Measurements from ENCODE around the gene SHBG. TPM values are rescaled to one million over a fixed set of nuclear protein-coding genes. Genes with fewer than 3 reads are reported as not detected.
"Not testable (repeated sequence)": the region's sequence is repeated elsewhere in the genome, so short reads cannot be mapped to it uniquely, and the experiment has no call there.

Gene SHBG
- total RNA-seq, 1 experiment from 2014 or later = 0.20 TPM

DNA sequence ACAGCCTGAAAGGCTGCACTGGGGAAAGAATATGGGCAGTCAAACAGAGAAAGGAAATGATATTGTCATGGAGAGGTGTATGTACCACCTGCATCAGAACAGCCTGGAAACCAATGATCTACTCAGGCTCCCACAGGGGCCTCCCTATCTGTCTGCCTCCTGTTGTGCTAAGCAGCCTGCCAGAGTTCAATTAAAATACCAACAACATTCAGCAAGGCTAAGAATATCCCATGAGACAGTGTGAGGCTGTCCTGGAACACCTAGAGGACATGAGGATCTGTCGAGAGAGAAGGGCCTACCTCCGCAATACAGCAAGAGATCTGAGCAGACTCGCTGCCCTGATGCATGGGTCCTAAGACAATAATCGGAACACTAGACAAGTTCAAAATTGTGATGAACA lies 23.7 kb upstream of the SHBG start:
- no peak for DNase-seq (ENCODE audit: low read depth)
- in situ Hi-C loops (cut with HindIII; ENCODE audit: low pct_unique_long_range_greater_than_20kb, low sequenced_read_pairs) = no loop called here

DNA sequence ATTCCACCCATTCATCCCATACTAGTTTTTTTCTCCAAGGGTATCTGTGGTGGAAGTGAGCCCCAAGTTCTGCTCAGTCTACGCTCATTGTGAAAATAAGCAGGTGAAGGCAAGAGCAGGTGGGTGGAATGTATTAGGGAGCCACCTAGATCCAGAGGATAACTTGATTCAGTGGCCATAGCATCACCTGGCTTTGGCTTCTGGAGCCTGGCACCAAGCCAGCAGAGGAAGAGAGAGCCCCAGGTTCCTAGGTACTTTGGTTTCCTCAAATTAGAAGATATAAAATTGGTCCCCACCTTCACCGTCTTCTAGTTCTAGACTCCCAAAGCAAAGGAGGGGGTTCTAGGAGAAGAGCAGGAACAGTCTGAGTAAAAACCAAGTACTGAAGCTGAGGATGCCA lies 19.3 kb upstream of the SHBG start:
- in situ Hi-C loops (cut with HindIII; ENCODE audit: low pct_unique_long_range_greater_than_20kb, low sequenced_read_pairs) = no loop called here

DNA sequence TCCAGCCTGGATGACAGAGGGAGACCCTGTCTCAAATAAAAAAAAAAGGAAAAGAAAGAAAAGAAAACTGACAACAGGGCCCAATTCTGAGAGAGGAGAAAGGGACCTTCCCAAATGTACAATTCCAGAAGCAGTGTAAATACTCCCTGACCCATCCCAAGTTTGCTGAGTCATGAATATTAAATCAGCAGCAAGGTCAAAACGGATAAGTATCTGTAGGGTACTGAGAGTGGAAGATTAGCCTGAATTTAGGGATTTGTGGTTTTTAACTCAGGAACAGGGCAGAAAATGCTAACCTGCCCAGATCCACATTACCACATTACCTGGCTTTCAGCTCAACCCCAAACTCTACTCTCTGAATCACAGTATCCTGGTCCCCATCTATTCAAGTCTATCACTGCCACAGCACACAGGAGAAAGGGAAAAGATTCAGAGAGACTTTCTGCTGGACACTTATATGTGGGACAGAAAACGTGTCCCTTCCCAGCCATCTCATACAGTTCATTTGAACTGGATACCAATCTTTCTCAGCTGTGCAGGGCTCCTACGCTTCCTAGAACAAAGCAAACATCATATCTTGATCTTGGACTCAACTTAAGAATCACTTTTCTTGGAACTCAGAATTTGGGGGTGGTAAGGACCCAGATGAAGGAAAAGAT lies 18.2 kb upstream of the SHBG start:
- in situ Hi-C loops (cut with HindIII; ENCODE audit: low pct_unique_long_range_greater_than_20kb, low sequenced_read_pairs) = no loop called here
- no peak for DNase-seq (ENCODE audit: low read depth)

More for the DNA sequence above, 19.3 kb upstream of the SHBG start:
- DNase-seq (ENCODE audit: low read depth) = no peak

DNA sequence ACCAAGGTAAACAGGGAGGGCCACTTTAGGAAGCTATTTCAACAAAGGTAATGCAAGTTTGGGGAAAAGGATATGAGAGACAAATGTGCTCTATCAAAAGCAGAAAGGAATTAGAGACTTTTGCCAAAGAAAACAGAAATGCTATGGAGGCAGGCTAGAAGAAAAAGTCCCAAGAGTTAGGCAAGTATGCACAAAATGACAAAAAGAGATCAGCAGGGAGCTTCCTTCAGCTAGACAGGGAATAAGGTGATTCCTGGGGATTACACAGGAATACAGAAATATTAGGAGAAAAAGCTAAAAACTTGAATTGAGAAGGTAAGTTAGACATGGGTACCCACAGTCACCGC lies 17.7 kb upstream of the SHBG start:
- in situ Hi-C loops (cut with HindIII; ENCODE audit: low pct_unique_long_range_greater_than_20kb, low sequenced_read_pairs) = no loop called here
- no peak for DNase-seq (ENCODE audit: low read depth)

DNA sequence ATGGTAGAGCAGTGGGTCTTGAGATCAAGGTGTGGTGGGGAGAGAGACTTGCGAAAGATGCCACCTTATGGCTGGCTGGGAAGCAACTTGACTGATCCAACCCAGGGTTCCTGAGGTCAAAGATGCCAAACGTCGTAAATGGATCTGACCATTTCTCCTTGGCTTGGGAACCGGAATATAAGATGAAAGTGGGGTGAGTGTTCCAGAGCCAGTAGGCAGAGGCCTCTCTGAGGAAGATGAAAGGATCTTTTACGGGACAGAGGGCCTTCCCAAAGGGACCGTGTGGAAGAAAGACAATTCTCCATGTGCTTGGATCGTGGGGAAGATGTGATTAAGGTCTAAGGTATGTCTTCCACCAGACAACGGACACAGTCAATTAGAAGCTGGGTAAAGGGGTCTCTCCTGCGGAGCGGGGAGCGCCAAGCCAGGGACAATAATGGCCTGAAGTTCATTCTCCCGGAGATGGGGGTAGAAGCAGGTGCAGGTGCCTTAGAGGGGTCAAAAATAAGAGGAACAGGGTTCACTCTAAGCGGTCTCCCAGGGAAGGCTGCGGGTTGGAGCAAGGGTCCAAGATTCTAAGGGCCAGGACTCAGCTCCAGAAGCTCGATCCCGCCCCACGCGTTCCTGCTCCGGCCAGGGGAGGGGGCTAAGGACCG lies 16.0 kb upstream of the SHBG start:
- no peak for DNase-seq (ENCODE audit: low read depth)
- in situ Hi-C loops (cut with HindIII; ENCODE audit: low pct_unique_long_range_greater_than_20kb, low sequenced_read_pairs) = no loop called here

DNA sequence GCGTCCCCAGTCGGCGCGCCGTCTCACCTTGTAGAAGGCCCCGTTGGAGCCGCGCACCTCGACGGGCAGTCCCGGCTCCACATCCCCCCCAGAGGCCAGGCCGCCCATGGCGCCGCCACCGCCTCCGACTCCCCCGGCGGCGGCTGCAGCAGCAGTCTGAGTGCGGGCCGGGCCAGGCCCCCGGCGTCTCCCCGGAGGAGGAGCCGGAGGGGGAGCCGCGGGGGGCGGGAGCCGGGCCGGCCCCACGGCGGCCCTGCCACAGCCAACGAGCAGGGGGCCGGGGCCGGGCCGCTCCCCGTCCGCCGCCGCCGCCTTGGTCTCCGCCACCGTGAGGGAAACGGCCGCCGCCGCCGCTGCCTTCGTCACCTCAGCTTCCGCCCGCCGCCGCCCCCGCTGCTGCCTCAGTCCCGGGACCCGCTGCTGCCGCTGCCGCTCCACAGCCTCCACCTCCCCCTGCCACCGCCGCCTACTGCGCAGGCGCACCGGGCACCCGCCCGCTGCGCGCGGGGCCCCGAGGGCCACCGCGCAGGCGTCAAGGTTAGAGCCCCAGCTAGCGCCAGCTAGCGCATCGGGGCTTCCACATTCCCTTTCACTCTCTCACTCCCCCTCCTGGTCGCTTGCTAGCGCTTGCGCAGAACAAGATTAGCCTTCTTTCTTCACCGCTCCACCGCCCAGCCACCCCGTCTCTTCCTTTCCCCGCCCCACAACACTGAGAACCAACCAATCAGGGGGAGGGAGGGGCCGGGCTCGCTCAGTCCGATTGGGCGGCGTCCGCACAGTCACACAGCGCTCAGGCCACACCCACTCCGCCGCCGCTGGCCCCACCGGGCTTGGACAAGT lies 15.3 kb upstream of the SHBG start, which contains the start of gene FXR2:
Gene FXR2, minus strand, starts transcription at position 473 of the 840 bp plus-strand sequence. Its CDS starts 365 bp downstream, at position 108.
- peak; percentile 100 for DNase-seq (ENCODE audit: low read depth)
- in situ Hi-C loops (cut with HindIII; ENCODE audit: low pct_unique_long_range_greater_than_20kb, low sequenced_read_pairs) = no loop called here

DNA sequence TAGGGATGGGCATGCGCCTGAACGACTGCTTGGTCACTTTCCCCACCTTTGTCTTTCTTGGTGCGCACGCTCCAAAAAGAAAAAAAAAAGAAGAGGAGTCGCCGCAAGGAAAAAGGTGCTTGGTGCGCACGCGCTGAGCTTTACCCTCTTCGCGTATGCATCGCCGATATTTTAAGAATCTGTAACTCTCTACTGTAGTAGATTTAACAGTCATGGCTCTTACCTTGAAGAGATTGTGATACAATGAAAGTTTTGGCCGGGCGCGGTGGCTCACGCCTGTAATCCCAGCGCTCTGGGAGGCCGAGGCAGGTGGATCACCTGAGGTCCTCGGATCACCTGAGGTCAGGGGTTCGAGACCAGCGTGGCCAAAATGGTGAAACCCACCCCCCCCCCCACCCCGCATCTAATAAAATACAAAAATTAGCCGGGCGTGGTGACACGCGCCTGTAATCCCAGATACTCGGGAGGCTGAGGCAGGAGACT lies 14.6 kb upstream of the SHBG start:
- in situ Hi-C loops (cut with HindIII; ENCODE audit: low pct_unique_long_range_greater_than_20kb, low sequenced_read_pairs) = no loop called here
- no peak for DNase-seq (ENCODE audit: low read depth)

DNA sequence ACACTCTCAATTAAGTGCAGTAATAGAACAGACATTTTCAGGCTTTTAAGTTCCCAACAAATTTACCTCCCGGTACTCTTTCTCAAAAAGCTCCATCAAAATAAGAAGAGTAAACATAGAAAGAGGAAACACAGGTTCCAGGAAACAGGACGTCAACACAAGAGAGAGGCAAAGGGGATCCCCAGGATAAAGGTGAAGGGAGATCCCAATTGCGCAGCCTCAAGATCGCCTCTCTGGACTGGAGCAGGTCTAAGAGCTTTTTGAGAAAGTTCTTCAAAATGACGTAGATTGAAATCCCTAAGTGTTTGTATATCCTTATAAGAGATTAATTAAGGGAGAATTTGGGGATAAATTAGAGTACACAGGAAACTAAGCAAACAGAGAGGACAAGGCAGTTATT lies 11.3 kb upstream of the SHBG start:
- in situ Hi-C loops (cut with HindIII; ENCODE audit: low pct_unique_long_range_greater_than_20kb, low sequenced_read_pairs) = no loop called here
- DNase-seq (ENCODE audit: low read depth) = no peak

DNA sequence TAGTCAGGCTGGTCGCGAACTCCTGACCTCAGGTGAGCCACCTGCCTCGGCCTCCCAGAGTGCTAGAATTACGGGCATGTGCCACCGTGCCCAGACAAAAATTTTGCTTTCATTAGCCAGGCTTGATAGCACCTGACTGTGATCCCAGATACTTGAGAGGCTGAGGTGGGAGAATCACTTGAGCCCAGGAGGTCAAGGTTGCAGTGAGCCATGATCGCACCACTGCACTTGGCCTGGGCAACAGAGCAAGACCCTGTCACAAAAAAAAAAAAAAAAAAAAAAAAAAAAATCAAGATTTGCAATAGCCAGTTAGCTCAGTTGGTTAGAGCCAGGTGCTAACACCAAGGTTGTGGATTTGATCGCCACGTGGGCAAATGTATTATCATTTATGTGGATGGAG lies 9.1 kb upstream of the SHBG start:
- in situ Hi-C loops (cut with HindIII; ENCODE audit: low pct_unique_long_range_greater_than_20kb, low sequenced_read_pairs) = no loop called here
- no peak for DNase-seq (ENCODE audit: low read depth)

DNA sequence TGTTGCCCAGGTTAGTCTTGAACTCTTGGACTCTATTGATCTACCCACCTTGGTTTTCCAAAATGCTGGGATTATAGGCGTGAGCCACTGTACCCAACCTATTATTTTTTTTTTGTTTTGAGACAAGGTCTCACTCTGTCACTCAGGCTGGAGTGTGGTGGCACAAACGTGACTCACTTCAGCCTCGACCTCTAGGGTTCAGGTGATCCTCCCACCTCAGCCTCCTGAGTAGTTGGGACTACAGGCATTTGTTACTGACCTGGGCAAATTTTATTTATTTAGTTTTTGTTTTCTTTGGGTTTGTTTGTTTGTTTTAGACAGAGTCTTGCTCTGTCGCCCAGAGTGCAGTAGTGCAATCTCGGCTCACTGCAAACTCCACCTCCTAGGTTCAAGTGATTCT lies 6.3 kb upstream of the SHBG start:
- in situ Hi-C loops (cut with HindIII; ENCODE audit: low pct_unique_long_range_greater_than_20kb, low sequenced_read_pairs) = no loop called here
- no peak for DNase-seq (ENCODE audit: low read depth)

DNA sequence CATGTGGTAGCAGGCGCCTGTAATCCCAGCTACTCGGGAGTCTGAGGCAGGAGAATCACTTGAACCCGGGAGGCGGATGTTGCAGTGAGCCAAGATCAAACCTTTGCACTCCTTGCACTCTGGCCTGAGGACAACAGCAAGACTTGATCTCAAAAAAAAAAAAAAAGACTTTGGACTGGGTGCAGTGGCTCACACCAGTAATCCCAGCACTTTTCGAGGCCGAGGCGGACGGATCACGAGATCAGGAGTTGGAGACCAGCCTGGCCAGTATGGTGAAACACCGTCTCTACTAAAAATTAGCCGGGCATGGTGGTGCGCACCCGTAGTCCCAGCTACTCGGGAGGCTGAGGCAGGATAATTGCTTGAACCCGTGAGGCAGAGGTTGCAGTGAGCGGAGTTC lies 4.2 kb upstream of the SHBG start:
- DNase-seq (ENCODE audit: low read depth); in situ Hi-C loops (cut with HindIII; ENCODE audit: low pct_unique_long_range_greater_than_20kb, low sequenced_read_pairs): not testable (repeated sequence)

DNA sequence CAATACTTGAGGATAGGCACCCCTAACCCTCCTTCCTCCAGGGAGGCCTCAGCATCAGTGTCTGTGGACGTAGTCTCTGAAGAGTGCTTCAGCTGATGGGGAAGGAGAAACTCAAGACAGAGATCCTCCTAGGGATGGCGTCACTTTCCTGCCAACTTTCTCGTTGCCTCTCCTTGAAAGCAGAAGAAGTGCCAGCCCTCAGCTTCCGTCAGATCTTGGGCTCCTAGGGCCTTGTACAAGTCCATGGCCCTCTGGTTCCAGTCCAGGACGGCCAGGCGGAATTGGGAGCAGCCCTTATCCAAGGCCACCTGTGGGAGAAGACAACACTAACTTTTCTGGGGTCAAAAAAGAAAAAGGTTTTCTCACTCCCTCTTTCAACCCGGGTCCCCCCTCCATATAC lies 3.6 kb upstream of the SHBG start:
- no peak for DNase-seq (ENCODE audit: low read depth)
- in situ Hi-C loops (cut with HindIII; ENCODE audit: low pct_unique_long_range_greater_than_20kb, low sequenced_read_pairs) = no loop called here

DNA sequence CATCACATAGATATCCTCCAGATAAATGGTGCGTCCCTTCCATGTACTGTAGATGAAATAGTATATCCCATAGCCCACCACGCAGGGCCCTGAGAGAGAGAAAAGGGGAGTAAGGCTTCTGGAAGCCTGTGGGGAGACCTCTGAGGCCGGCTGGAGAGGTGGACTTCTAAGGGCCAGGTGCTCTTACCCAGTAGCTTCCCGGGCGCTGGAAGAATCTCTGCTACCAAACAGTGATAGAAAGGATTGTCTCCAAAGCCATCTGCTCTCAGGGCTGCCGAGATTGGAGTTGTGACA lies 3.0 kb upstream of the SHBG start:
- in situ Hi-C loops (cut with HindIII; ENCODE audit: low pct_unique_long_range_greater_than_20kb, low sequenced_read_pairs) = no loop called here
- DNase-seq (ENCODE audit: low read depth) = no peak

DNA sequence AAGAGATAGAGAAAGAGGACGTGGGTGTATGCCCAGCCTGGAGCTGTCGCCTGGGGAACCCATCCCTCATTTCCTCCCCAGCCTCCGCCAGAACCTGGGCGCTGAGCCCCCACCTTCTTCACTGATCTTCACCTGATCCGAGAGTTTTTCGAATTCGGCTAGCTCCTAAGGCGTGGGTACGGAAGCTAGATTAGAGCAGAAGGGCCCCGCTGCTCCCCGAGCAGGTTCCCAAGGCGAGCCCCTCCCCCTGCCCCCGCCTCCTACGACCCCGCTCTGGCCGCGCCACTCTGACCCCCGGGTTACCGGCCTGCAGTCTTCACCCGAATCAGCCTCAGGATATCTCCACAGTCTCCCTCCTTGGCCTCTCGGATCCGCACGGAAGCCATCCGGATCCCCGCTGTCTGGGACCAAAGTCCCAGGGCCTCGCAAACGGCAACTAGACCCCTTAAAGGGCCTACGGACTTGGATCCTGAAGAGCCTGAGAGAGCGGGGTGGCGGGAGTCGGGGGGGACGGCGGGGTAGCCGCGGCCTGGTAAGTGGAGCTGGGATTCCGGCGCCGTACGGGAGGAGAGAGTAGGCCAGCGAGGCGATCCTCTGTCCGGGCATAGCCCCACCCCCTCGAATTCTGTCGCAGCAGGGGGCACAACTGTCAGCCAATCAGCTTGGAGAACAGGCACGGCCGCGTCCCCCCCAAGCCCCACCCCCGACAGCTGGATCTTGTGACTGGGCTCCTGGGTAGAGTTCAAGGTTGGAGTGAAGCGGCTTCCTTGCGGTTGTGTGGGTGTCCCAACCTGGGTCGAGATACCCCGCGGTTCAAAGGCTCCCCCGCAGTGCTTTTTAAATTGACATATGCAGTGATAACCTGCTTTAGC lies 2.4 kb upstream of the SHBG start, which contains the start of gene SAT2:
Gene SAT2, minus strand, starts transcription at position 572 of the 872 bp plus-strand sequence. Its CDS starts 186 bp downstream, at position 386.
- peak; percentile 83 for DNase-seq (ENCODE audit: low read depth)
- in situ Hi-C loops (cut with HindIII; ENCODE audit: low pct_unique_long_range_greater_than_20kb, low sequenced_read_pairs) = no loop called here

DNA sequence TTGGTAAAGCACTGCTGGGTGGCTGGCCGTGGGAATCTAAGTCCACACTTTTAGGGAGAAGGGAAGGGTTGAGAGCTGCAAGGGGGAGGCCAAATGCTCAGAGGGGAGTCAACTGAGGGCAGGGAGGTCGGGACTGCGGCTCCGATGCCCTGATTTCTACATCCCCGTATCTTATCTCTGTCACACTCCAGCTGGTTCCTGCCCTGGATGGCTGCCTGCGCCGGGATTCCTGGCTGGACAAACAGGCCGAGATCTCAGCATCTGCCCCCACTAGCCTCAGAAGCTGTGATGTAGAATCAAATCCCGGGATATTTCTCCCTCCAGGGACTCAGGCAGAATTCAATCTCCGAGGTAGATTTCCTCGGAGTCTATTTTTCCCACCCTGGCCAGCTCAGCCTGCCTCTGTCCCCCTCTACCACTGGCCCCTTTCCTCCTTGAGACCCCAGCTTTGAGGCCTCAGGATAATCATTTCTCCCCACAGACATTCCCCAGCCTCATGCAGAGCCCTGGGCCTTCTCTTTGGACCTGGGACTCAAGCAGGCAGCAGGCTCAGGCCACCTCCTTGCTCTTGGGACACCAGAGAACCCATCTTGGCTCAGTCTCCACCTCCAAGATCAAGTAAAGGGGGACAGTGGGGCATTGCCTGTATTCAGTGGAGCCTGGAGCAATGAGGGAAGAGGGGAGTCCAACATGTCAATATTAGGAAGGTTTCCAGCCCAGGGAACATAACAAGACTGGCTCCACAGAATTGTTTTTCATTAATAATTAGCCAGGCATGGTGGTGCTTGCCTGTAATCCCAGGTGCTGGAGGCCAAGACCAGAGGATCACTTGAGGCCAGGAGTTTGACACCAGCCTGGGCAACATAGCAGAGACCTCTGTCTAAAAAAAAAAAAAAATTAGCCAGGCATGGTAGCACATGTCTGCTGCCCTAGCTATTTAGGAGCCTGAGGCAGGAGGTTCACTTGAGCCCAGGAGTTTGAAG lies 1.8 kb downstream of the SHBG start:
- in situ Hi-C loops (cut with HindIII; ENCODE audit: low pct_unique_long_range_greater_than_20kb, low sequenced_read_pairs) = no loop called here
- no peak for DNase-seq (ENCODE audit: low read depth)

DNA sequence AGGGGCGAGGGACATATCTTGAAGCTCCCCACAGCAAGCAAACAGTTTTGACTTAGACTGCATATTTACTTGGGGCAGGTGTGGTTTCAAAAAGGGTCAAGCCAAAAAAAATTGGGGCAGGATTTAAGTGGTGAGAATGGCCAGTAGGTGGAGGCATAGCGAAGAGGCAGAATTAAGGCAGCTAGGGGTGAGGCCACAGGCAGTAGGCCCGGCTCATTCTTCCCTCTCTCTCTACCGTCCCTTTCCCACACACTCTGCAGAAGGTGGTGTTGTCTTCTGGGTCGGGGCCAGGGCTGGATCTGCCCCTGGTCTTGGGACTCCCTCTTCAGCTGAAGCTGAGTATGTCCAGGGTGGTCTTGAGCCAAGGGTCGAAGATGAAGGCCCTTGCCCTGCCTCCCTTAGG lies 2.6 kb downstream of the SHBG start:
- in situ Hi-C loops (cut with HindIII; ENCODE audit: low pct_unique_long_range_greater_than_20kb, low sequenced_read_pairs) = no loop called here
- no peak for DNase-seq (ENCODE audit: low read depth)

DNA sequence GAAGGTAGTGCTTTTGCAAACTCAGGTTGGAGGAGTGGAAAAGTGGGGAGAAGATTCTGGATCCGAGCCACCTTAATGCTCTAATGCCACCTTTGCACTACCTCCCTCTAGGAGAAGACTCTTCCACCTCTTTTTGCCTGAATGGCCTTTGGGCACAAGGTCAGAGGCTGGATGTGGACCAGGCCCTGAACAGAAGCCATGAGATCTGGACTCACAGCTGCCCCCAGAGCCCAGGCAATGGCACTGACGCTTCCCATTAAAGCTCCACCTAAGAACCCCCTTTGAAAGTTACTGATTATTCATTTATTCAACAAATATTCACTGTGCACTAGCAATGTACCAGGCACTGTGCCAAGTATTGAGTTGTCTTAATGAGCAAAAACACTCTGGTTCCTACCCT lies 3.2 kb downstream of the SHBG start:
- in situ Hi-C loops (cut with HindIII; ENCODE audit: low pct_unique_long_range_greater_than_20kb, low sequenced_read_pairs) = no loop called here
- no peak for DNase-seq (ENCODE audit: low read depth)

Data from Caki2 (cell line).